Activated gamma-delta T cell (primary cell): ENCODE data around the gene ACTR8.

Source experiments
- DNase-seq: peaks from one replicate; lab custom pipeline; 2025; lab: John Stamatoyannopoulos, UW

The ACTR8 gene

DNA sequence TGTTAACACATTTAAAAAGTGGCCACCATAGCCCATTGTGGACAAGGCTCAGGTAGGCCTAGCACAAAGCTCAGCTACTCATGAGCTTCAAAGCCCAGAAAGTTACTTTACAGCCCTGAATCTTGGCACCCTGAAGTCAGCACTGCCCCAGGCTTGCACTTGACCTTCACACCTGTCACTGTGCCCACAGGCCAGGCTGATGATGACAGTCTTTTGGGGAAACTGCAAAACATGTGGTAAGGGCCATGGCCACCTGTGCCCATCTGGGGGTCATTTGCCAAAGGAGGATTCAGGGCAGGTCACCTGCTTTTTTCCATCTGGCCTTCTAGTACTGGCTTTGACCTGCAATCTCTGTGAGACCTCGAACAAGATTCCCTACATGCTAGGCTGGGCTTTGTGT is 46.7 kb downstream of the ACTR8 start:
- no peak for DNase-seq

DNA sequence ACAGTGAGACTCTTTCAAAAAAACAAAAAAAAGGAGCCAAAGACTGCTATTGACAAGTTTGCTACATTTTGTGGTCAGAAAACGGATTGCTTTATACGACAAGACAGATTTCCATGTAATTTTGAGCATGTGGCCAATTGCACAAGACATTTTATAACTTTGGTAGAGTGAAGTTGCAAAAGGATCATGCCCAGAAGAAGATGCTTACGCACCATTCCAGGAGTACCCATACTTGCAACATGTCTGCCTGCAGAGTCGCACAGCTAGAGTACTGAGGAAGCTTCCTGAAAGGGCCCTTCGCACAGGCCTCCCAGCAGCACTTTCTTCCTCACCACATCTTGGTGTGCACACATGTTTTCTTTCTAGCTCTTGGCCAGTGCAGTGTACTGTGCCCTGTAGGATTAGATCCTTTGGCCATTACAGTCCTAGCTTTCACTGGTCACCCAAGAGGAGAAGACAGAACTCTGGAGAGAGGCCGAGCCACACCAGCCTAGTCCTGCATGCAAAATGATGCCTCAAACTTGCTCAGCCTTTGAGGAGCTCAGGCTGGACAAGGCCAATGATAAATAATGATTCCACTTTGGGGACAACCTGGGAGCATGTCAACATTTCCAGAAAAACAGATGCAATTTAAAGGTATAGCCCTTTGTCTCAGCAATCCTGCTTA is 47.4 kb downstream of the ACTR8 start:
- DNase-seq, result no peak

DNA sequence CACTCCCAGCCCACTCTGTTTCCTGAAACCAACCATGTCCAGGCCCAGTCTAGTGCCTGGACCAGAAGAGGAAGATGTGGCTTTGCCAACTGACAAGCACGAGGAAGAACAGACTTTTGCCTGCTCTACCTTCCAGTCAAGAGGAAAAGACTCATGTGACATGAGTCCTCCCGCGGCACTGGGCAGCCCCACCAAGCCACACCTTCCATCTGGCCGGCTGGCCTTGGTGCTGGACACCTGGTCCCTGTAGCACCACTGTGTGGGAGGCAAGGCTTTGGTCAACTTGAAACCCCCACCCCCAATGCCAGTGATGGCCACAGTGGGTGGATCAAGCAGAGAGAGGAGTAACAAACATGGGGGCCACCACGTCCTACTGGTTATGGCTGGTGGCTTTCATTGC is 48.3 kb downstream of the ACTR8 start:
- DNase-seq, result no peak

DNA sequence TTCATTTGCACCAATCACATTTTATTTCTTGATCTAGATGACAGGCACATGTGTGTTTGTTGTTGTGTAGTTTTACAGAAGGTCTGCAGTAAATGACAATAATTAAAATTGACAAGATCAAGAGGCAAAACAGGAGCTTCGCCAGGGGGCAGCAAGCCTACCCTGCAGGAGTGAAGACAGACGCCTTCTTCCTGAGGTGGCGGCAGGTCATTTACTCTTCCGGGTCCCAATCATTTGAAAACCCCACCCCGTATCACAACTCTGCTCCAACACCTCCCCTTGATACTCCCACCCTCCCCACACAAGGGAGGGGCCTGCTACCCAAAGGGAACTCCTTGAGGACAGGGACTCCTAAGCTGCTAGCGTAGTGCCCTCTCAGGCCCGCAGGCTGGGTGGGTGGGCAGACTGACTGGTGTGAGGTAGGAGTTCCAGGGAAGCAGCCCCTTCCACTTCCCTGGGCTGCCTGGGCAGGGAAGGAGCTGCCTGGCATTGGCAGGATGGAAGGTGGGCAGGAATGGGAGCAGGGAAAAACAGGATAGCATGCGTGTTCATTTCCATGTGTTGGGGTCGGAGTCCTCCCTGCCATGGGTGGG is 48.8 kb downstream of the ACTR8 start:
- DNase-seq, result no peak

DNA sequence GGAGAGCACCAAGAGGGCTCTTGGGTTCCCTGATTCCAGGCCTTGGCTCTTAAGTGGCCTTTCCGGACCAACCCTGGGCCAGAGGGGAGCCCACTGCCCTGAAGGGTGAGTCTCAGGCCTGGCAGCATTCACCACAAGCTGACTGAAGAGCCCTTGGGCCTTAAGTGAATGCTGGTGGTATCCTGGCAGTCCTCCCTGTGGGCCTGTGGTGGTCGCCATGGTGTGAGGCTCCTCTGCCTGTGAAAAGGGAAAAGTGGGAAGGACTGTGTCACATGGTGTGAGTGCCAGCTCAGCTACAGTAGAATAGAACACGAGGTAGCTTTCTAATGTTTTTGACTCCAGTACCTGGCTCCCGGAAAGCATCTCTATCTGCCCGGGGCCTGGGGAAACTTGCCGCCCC is 51.0 kb downstream of the ACTR8 start:
- no peak for DNase-seq

DNA sequence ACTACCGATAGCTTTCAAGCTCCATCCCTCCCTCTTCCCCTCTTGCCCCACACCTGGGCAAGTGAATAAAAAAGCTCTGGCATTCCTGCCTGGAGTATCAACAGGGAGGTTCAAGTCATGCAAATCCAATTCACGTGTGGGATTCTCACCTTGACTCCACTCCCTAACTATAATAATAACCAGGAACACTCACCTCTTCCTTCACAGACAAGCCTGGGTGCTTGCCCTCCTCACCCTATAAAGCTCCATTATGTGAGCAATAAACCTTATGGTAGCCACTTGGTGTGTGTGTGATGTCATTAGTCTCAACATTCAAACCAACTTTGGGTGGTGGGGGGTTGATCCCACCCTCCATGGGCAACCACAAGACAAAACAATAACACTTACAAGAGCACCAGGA is 52.3 kb downstream of the ACTR8 start:
- no peak for DNase-seq

DNA sequence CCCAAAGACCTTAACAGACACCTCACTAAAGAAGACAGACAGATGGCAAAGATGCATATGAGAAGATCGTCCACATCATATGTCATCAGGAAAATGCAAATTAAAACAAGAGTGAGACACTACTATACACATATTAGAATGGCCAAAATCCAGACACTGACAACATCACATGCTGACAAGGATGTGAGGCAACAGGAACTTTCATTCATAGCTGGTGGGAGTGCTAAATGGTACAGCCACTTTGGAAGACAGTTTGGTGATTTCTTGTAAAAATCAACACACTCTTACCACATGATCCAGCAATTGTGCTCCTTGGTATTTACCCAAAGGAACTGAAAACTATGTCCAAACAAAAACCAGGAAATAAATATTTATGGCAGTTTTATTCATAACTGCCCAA is 53.4 kb downstream of the ACTR8 start:
- no peak for DNase-seq

DNA sequence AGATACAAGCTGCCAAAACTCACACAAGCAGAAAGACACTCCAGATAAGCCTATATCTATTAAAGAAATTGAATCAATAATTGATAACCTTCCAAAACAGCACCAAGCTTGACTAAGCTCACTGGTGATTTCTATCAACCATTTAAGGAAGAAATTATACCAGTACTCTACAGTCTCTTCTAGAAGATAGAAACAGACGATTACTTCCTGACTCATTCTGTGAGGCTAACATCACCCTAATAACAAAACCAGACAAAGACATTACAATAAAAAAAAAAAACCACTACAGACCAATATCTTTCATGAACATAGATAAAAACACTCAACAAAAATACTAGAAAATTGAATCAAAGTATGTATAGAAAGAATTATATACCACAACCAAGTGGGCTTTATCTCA is 55.9 kb downstream of the ACTR8 start:
- no peak for DNase-seq

DNA sequence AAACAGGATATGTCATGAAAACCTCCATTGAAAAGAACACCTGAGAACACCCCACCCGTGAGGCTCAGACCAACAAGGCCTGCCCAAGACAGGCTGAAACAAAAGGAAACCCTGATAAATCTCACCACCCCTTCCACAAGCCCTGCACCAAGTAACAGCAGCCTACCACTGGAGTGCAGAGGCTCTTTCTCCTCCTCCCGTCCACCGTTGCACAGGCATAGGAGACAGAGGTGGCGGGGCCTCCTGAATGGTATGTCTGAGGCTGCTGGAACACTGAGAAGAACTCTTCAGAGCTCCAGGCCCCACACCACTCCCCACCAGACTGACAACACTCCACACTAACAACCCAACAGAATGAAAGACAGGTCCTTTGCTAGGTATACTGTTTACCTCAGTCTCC is 57.2 kb downstream of the ACTR8 start:
- DNase-seq, result no peak

DNA sequence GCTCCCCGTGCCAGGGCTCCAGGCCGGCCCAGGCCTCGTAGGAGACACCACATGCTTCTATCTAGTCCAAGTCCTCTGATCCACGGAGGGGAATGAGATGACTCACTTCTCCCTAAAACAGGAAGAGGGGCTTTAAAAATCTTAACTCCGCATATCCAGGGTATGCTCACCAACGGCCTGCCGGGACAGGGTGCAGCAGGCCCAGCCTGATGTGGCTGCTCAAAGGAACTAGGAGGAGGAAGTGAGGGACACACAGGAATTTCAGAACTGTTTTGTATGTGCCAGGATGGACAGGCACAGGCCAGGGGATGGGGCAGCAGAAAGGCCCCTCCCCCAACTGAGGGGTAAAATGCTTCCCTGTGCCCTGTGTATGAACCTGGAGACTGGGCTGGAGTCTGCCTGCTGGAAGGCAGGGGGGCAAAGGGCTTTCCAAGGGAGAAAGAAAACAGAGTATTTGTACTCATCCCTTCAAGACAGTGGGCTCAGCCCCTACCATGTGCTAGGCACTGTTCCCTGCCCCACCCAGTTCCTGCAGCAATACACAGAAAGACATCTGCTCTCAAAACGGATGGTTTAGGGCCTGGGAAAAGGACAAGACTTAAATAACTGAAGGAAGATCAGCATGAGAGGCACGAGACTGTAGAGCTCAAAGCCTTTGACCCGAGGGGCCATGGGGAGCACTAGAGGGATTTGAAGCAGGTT is 57.8 kb downstream of the ACTR8 start:
- no peak for DNase-seq

DNA sequence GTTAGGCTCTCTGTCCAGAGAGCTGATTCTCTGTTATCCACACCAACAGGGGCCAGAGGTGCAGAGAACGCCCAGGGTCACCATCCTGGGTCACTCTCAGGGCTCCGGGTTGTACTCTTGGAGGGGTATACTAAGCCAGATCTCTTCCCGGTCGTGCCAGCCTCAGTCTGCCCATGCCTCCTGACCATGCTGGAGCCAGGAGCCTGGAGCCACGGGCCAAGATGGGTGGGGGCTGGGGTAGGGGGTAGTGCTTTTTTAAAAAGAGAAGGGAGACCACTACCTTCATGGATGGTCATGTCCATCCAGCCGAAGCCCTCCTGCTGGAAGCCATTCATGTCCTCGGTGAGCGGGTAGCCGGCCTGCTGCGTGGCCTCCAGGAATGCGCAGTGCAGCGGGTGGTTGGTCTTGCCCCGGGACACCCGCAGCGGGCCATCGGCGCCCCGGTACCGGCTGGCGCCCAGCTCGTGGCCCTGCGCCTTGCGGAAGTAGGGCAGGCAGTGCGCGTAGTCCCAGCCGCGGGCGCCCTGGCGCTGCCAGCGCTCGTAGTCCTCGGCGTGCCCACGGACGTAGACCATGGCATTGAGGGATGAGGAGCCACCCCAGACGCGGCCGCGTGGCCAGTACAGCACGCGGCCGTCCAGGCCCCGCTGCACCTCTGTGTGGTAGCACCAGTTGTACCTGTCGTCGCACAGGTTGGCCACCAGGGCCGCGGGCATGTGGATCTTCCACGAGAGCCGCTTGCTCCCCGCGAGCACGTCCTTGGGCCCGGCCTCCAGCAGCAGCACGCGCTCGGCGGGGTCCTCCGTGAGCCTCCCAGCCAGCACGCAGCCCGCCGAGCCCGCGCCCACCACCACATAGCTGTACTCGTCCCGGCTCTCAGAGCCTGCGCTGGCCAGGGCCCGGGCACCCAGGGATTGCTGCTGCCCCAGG is 58.7 kb downstream of the ACTR8 start:
- no peak for DNase-seq

DNA sequence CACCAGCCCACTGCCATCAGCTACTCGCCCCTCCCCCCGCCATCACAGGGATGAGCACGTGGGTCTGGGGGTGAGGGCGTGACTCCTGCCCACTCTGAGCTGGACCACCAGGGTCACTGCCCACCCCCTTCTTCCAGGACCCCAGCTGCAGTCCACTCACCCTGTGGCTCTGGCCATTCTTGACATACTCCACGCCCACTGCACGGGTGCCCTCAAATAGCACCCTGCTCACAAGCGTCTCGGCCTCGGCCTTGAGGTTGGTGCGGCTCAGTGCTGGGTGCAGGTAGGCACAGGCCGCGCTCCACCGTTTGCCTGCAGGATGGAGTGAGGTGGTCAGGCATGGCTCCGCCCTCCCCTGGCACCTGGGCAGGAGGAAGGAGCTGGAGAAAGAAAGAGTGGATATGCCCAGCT is 59.6 kb downstream of the ACTR8 start:
- no peak for DNase-seq

DNA sequence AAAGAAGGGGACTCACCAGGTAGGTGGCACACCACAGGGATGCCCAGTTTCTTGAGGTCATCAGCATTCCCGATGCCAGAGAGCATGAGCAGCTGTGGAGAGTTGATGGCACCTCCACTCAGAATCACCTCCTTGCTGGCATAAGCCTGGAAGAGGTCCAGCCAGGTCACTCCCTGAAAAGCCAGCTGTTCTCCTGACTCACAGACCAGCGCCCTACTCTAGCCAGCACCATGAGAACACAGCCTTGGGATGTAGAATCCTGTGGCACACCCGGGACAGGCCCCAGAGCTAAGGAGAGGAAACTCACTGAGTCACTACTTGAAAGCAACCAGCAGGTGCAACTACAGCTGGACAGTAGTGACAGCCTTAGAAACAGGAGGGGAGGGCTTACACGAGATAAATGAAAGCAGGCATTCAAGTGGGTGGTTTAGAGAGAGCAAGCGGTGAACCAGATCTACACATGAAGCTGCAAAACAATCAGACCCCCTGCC is 60.3 kb downstream of the ACTR8 start:
- DNase-seq, result no peak

DNA sequence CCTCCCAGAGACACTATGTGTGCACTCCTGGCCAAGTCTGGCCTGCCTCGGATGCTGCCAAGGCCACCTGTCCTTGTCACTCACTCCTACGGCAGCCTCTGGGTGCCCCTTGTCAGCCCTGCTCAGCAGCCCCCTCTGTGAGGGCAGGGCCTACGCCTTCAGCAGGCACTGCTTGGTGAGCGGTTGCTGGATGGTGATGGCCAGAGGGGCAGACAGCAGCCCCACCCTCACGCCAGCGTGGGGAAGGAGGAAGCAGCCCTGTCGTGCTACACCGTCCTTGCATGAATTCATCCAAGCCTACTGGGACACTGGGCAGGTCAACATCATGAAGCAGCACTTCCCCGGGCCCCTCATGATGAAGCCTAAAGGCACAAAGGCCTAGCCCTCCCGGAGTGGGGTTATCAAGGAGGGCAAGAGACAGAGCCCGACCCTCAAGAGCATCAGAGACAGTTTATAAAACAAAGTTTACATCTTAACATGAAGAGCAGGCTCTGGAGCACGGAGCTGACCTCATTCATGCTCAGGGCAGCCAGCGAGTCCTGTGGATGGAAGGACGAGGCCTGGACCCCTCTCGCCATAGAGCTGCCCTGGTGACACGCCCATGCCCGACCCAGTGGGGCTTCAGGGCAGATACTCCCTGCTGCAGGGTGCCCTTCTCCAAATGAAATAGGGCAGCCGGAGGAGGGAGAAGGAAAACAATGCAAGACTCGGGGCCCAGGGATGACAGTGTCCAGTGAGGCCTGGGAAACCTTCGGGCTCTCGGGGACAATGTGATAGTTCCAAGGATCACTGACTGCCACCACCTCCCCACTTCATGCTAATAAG is 61.0 kb downstream of the ACTR8 start:
- no peak for DNase-seq

DNA sequence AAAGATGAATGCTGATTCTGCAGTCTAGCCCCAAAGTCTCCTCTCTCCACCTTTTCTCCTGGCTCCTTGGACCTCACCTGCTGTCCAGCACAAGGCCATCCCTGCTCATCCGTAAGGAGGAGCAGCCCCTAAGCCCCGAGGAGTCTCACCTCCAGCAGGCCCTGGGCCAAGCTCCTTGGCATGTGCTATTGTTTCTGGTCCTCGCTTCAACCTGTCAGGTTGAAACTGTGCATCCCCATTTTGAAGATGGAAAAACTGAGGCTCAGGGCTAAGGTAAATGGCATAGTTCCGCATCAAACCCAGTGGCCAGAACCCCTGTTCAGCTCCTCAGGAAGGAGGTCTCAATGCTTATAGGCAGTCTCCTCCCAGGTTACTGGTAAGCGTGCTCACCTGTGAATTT is 61.9 kb downstream of the ACTR8 start:
- no peak for DNase-seq

DNA sequence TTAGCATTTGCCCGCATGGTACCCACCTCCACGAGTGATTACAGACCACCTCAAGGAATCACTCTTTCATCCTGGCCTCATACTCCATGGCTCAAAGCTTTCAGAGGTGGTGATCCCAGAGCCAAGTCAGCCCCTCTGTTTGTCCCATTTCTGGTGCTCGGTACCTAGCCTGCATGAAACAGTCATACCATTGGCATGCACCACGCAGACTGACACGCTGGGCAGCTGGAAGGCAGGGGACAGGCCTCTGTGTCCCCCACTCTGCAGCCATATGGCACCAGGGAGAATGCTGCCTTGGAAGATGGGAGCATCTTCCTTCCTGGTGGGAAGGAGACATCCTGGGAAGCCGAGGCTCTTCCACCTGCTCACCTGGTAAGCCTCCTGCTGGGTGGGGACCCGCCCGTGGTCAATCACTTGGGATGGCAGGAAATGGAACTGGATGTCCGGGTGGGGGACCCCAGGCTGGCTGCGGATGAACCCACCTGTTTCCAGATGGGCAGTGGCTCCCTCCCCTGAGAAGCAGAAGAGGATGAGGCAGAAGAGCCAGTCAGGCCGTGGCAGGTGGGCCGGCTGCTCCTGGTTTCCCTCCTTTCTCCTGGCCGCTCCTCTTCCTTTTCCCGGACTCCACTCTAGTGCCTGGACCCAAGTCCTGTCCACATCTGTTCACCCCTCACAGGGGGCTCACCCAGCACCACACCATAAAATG is 62.6 kb downstream of the ACTR8 start:
- DNase-seq, result no peak

DNA sequence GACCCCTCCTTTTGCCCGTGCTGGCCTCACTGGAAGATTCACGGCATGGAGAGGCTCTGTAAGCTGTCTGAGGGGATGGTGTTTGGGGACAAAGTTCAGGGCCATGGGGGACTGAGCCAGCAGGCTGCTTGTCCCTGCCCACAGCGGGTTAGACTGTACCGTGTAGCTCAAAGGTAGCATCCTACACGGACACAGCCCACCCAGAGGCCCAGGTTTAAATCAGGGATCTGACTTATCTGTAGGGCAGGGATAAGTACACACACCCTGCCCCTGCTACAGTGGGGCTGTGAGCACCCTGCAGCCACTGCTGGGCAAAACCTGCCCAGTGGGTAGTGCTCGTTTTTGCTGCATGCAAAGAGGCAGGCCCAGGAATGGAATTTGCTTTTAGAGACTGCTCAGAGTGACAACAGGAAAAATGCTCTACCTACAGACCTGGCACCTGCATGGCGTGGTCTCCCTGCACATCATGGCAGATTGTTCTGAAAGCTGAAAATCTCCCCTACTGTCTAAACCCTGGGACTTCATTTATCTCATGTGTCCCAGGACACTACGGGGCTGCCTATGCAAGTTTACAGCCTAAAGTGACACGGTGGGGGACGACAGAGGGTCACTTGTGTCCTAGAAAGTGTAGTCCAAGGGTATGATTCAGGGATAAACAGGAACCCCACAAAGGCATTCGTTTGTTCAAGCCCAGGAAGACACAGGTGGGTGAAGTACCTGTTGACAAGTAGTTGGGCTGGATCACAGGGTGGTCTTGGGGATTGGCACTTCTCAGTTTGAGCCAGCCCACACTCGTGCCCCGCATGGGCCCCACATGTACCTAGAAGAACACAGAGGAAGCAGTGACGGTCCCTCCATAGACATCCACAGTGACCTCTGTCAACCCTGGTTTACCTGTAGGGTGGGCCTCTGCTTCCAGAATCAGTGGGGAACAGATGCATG is 63.5 kb downstream of the ACTR8 start:
- DNase-seq, result no peak

DNA sequence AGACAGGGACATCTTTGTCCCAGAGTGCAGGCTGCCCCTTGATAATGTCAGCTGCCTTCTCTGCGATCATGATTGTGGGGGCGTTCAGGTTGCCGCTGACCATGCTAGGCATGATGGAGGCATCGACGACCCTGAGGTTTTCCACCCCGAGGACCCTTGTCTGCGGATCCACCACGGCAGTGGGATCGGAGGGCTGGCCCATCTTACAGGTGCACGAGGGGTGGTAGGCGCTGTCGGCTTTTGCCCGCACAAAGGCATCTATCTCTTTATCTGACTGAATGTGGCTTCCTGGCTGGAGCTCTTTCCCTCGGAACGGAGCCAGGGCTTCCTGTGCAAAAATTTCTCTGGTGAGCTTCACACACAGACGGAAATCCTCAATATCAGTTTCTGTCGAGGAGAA is 64.1 kb downstream of the ACTR8 start:
- no peak for DNase-seq

DNA sequence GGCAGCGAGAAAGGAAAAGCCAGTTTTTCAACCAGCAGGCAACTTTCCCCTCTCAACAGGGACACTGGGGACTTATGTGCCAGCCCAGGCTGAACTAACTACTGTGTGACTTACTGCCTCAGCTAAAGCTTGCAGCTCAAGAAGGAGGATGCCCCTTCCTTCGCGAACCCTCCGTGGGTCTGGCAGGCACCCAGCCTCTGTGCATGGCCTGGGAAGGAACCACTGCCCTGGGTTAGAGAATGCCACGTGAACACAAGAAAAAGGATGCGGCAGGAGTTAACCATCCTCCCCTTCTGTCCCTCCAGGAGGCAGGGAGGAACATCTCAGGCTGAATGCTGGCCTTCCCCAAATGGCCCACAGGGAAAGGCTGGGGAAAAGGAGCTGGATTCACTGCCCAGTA is 64.7 kb downstream of the ACTR8 start:
- no peak for DNase-seq
